Bronchial epithelial cell (primary cell): ENCODE data around the gene ABCC2. TPM values are rescaled to one million over a fixed set of nuclear protein-coding genes. Genes with fewer than 3 reads are reported as not detected.
A peak's percentile ranks its signal among the peaks of the same experiment; 100 is the strongest.
"Not testable (repeated sequence)": the region's sequence is repeated elsewhere in the genome, so short reads cannot be mapped to it uniquely, and the experiment has no call there.

Source experiments
- DNase-seq: peaks from one replicate; pipeline ENCODE4 v3.0.0-alpha.2; 2010; ENCODE audit warnings: low read depth
- FAIRE-seq: peaks from 2 replicates; lab custom pipeline; 2011; peaks lifted over from hg19 to GRCh38; lab: Jason Lieb, UNC
- H3K27me3 ChIP-seq: 2 replicates; pipeline ENCODE4 v1.5.1; 2011; ENCODE audit warnings: low read length; ENCODE audit not compliant: control insufficient read depth, insufficient read depth
- H3K36me3 ChIP-seq: 2 replicates; pipeline ENCODE4 v1.5.1; 2011; ENCODE audit warnings: low read length; ENCODE audit not compliant: control insufficient read depth, insufficient read depth
- H3K4me3 ChIP-seq: 2 replicates; pipeline ENCODE4 v1.5.1; 2011; ENCODE audit warnings: mild to moderate bottlenecking, low read depth, low read length, control low read depth
- CTCF ChIP-seq: IDR thresholded peaks from 2 replicates; pipeline ENCODE4 v1.5.1; 2011; ENCODE audit warnings: mild to moderate bottlenecking, moderate library complexity, low read length, control low read depth, inconsistent platforms; ENCODE audit not compliant: insufficient read depth, severe bottlenecking
- total RNA-seq: library from RNA; depleted of rRNA; stranded (reverse); fragments of >200 nt; gene quantifications from 2 replicates; pipeline ENCODE4 v1.2.1, GENCODE V29; 2014

The ABCC2 gene
- total RNA-seq, 1 donor from 2014 or later = 0.53 TPM

GRCh38 chr10:99855479-99856071, 73.1 kb downstream of the ABCC2 start:
- TF ChIP-seq CTCF = no peak
- no peaks in the 10 kb centered on the region for H3K27me3 ChIP-seq
- H3K36me3 ChIP-seq = no peaks in the 10 kb centered on the region
- FAIRE-seq (no peak), DNase-seq (no peak)
- H3K4me3 ChIP-seq = no peak overlapping the region

- H3K36me3 ChIP-seq = no peaks in the 10 kb centered on the region
- no peaks in the 10 kb centered on the region for H3K27me3 ChIP-seq
- no peak for TF ChIP-seq CTCF
- DNase-seq = no peak
- H3K4me3 ChIP-seq = no peak overlapping the region
- FAIRE-seq = no peak
Observed at GRCh38 chr10:99858849-99859248, 76.4 kb downstream of the ABCC2 start.

- DNase-seq = peak; percentile 15
- no peaks in the 10 kb centered on the region for H3K36me3 ChIP-seq
- no peak for FAIRE-seq
- TF ChIP-seq CTCF = peak; percentile 27
- H3K27me3 ChIP-seq = no peaks in the 10 kb centered on the region
- no peak overlapping the region for H3K4me3 ChIP-seq
Observed at GRCh38 chr10:99859585-99859984, 77.1 kb downstream of the ABCC2 start.

- H3K4me3 ChIP-seq = no peak overlapping the region
- H3K36me3 ChIP-seq = no peaks in the 10 kb centered on the region
- DNase-seq (no peak), FAIRE-seq (no peak)
- H3K27me3 ChIP-seq = no peaks in the 10 kb centered on the region
- no peak for TF ChIP-seq CTCF
Observed at GRCh38 chr10:99860466-99860865, 78.0 kb downstream of the ABCC2 start.

GRCh38 chr10:99863535-99864240, 81.2 kb downstream of the ABCC2 start:
- not testable (repeated sequence) for H3K36me3 ChIP-seq, H3K4me3 ChIP-seq, FAIRE-seq, DNase-seq, H3K27me3 ChIP-seq

GRCh38 chr10:99867250-99867649, 84.8 kb downstream of the ABCC2 start:
- FAIRE-seq, H3K4me3 ChIP-seq, H3K27me3 ChIP-seq, H3K36me3 ChIP-seq, DNase-seq: not testable (repeated sequence)
